ENCODE data around the gene HCAR2. TPM values are rescaled to one million over a fixed set of nuclear protein-coding genes. Genes with fewer than 3 reads are reported as not detected.

The HCAR2 gene
- total and polyA plus RNA-seq, 2 donors (not counting 1 experiment from before 2014, with no cell fraction given) = 0.82 TPM; not detected in 1

DNA sequence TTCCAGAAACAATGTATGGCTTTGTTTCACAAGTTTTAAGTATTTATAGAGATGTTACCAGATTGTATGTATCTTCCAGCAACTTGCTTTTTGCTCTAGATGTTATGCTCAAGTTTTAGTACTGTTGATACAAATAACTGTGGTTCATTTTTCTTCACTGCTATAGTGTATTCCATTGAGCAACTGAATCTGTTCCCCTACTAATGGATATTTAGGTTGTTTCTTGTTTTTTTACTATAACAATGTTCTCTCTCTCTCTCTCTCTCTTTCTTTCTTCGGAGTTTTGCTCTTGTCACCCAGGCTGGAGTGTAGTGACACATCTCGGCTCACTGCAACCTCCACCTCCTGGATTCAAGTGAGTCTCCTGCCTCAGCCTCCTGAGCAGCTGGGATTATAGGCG is 16.6 kb downstream of the HCAR2 start:
- TF ChIP-seq, protein P1, sequence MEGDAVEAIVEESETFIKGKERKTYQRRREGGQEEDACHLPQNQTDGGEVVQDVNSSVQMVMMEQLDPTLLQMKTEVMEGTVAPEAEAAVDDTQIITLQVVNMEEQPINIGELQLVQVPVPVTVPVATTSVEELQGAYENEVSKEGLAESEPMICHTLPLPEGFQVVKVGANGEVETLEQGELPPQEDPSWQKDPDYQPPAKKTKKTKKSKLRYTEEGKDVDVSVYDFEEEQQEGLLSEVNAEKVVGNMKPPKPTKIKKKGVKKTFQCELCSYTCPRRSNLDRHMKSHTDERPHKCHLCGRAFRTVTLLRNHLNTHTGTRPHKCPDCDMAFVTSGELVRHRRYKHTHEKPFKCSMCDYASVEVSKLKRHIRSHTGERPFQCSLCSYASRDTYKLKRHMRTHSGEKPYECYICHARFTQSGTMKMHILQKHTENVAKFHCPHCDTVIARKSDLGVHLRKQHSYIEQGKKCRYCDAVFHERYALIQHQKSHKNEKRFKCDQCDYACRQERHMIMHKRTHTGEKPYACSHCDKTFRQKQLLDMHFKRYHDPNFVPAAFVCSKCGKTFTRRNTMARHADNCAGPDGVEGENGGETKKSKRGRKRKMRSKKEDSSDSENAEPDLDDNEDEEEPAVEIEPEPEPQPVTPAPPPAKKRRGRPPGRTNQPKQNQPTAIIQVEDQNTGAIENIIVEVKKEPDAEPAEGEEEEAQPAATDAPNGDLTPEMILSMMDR (IDR thresholded peaks at IDR 0.05) = no peak
- no peak for TF ChIP-seq EZH2 (IDR thresholded peaks at IDR 0.05; ENCODE audit: borderline replicate concordance, insufficient read depth, low read depth, low read length, poor library complexity, severe bottlenecking)
- no peak overlapping the region for H2AFZ ChIP-seq (ENCODE audit: insufficient read depth, low read depth, low read length, poor library complexity, severe bottlenecking)
- ChIA-PET POLR2A (no interaction called here), CTCF (no interaction called here)
- Mint-ChIP-seq H3K4me1 (peaks cover 1% of the 10 kb centered on the region), H3K4me3 (no peak overlapping the region), H3K9me3 (ENCODE audit: insufficient read depth) (no peaks in the 10 kb centered on the region), H3K27me3 (no peaks in the 10 kb centered on the region), H3K27ac (no peak overlapping the region)
- 100% methylated on average over 1 of the region's 3 CpGs for WGBS (ENCODE audit: insufficient coverage)
- no peaks in the 10 kb centered on the region for H3K4me1 ChIP-seq (ENCODE audit: control insufficient read depth in 2 of 2, insufficient read depth in 2 of 2, low read length in 2 of 2)
- no peaks in the 10 kb centered on the region for H4K20me1 ChIP-seq (ENCODE audit: control insufficient read depth, insufficient read depth, low read length, poor library complexity, severe bottlenecking)
- DNase-seq (no peak), ATAC-seq (ENCODE audit: low read depth) (no peak)
- H3K9me3 ChIP-seq (ENCODE audit: control extremely low read depth in 1 of 3, control insufficient read depth in 2 of 3, insufficient read depth in 1 of 3, low read length in 2 of 3) = no peaks in the 10 kb centered on the region
- no peak overlapping the region for H3K4me2 ChIP-seq (replicated peaks; ENCODE audit: low read depth, low read length, poor library complexity, severe bottlenecking)
- no peaks in the 10 kb centered on the region for H3K36me3 ChIP-seq (replicated peaks in 1 of 2; ENCODE audit: control extremely low read depth in 1 of 2, control insufficient read depth in 1 of 2, extremely low read depth in 1 of 2, insufficient read depth in 2 of 2, low read length in 1 of 2)
- no peak overlapping the region for H3K9ac ChIP-seq (ENCODE audit: low read length)
- no peaks in the 10 kb centered on the region for H3K27me3 ChIP-seq (replicated peaks in 1 of 4; ENCODE audit: control extremely low read depth in 1 of 4, control insufficient read depth in 3 of 4, insufficient read depth in 4 of 4, low read length in 3 of 4)
- H3K4me3 ChIP-seq (ENCODE audit: control extremely low read depth in 1 of 5, extremely low read depth in 1 of 5, insufficient read depth in 1 of 5, low read depth in 2 of 5, low read length in 4 of 5) = no peak overlapping the region
- H3K27ac ChIP-seq (ENCODE audit: low read length in 2 of 2) = no peak overlapping the region
- no peaks in the 10 kb centered on the region for H3K79me2 ChIP-seq (ENCODE audit: control insufficient read depth, insufficient read depth, low read length)
- intact Hi-C loops (cut with micrococcal nuclease) = no loop called here

DNA sequence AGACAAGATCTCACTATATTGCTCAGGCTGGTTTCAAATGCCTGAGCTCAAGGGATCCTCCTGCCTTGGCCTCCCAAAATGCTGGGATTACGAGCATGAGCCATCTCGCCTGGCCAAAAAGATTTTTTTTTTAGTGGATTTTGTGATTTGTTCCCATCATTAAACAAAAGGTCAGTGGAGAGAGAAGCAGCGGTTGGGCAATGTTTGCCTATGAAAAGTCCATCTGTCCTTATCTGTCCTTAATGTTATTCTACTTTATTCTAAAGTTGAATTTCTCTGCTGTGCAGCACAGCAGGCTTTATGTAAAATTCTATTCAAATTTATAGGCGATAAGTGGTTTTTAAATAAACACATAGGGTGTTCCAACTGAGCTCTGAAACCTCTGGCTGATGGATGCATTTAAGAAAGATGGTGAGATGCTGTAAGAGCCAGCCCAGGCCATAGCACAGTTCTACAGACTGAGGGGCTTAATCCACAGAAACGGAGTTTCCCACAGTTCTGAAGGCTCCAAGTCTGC is 18.8 kb downstream of the HCAR2 start:
- H3K9ac ChIP-seq (ENCODE audit: low read length) = no peak overlapping the region
- CTCF ChIA-PET = no interaction called here
- intact Hi-C loops (cut with micrococcal nuclease) = no loop called here
- H4K20me1 ChIP-seq (ENCODE audit: control insufficient read depth, insufficient read depth, low read length, poor library complexity, severe bottlenecking) = no peaks in the 10 kb centered on the region
- H3K27me3 ChIP-seq (replicated peaks in 1 of 4; ENCODE audit: control extremely low read depth in 1 of 4, control insufficient read depth in 3 of 4, insufficient read depth in 4 of 4, low read length in 3 of 4) = no peaks in the 10 kb centered on the region
- H3K27ac Mint-ChIP-seq = no peak overlapping the region
- no peaks in the 10 kb centered on the region for H3K27me3 Mint-ChIP-seq
- WGBS (ENCODE audit: insufficient coverage) = 94% methylated on average over 1 of the region's 5 CpGs
- TF ChIP-seq, protein P1 (IDR thresholded peaks at IDR 0.05) = no peak
- TF ChIP-seq EZH2 (IDR thresholded peaks at IDR 0.05; ENCODE audit: borderline replicate concordance, insufficient read depth, low read depth, low read length, poor library complexity, severe bottlenecking) = no peak
- H3K79me2 ChIP-seq (ENCODE audit: control insufficient read depth, insufficient read depth, low read length) = no peaks in the 10 kb centered on the region
- H3K36me3 ChIP-seq (replicated peaks in 1 of 2; ENCODE audit: control extremely low read depth in 1 of 2, control insufficient read depth in 1 of 2, extremely low read depth in 1 of 2, insufficient read depth in 2 of 2, low read length in 1 of 2) = no peaks in the 10 kb centered on the region
- H3K4me3 ChIP-seq (ENCODE audit: control extremely low read depth in 1 of 5, extremely low read depth in 1 of 5, insufficient read depth in 1 of 5, low read depth in 2 of 5, low read length in 4 of 5) = no peak overlapping the region
- no peak overlapping the region for H3K27ac ChIP-seq (ENCODE audit: low read length in 2 of 2)
- no peak for DNase-seq
- H2AFZ ChIP-seq (ENCODE audit: insufficient read depth, low read depth, low read length, poor library complexity, severe bottlenecking) = no peak overlapping the region
- no peak overlapping the region for H3K4me2 ChIP-seq (replicated peaks; ENCODE audit: low read depth, low read length, poor library complexity, severe bottlenecking)
- no peak for ATAC-seq (ENCODE audit: low read depth)
- H3K4me1 Mint-ChIP-seq = no peaks in the 10 kb centered on the region
- POLR2A ChIA-PET = no interaction called here
- H3K9me3 ChIP-seq (ENCODE audit: control extremely low read depth in 1 of 3, control insufficient read depth in 2 of 3, insufficient read depth in 1 of 3, low read length in 2 of 3) = no peaks in the 10 kb centered on the region
- H3K9me3 Mint-ChIP-seq (ENCODE audit: insufficient read depth) = no peaks in the 10 kb centered on the region
- no peaks in the 10 kb centered on the region for H3K4me1 ChIP-seq (ENCODE audit: control insufficient read depth in 2 of 2, insufficient read depth in 2 of 2, low read length in 2 of 2)
- no peak overlapping the region for H3K4me3 Mint-ChIP-seq
